Right lobe of liver (tissue), 4 donors: ENCODE results near the gene CASP3.

Experiments used
- CTCF ChIP-seq, 4 donors: fragments of 200-600 bp in 3 of 4; fragments of 450-650 bp in 1 of 4; IDR thresholded peaks; one replicate each; pipeline versions ENCODE4 v1.5.1 to v1.8.0; 2016 to 2022; ENCODE audit warnings: antibody characterized with exemption in 4 of 4, mild to moderate bottlenecking in 2 of 4
- POLR2A ChIP-seq: fragments of 450-650 bp; IDR thresholded peaks from one replicate; pipeline ENCODE4 v1.6.1; 2017; ENCODE audit warnings: antibody characterized with exemption, mild to moderate bottlenecking
- donor health status: DM: no; HTN: no; CAD: no.
- donor health status: DM: no; HTN: no; CAD: no.
- donor health status: DM: no; HTN: yes; CAD: no.

- TF ChIP-seq CTCF (IDR thresholded peaks at IDR 0.05) (no peak), POLR2A (no peak)
Measured at GRCh38 chr4:184688005-184688404, 38.8 kb upstream of the CASP3 start.
